ENCODE measurements around the gene TMEM82. TPM values are rescaled to one million over a fixed set of nuclear protein-coding genes. Genes with fewer than 3 reads are reported as not detected.
A peak's percentile ranks its signal among the peaks of the same experiment; 100 is the strongest.

The TMEM82 gene
- total RNA-seq, 1 donor from 2014 or later = 1.1 TPM

DNA sequence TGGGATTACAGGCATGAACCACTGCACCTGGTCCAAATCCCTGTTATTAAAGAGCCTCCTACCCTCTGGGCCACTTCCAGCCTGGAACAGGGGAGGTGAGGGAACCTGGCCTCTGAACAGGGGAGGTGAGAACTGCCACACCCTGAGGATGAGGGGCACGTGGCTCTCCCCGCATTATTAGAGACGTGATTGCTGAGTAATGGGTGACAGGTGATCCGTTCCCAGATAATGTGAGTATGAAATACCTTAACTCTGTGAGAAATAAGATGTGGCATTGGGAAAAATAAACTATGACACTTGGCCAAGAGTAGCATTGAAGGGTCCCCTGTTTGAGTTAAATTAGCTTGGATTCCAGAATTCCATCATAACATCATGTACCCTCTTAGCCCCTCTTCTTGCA, 19.9 kb upstream of the TMEM82 start:
- peaks cover 8% of the 10 kb centered on the region for H3K36me3 Mint-ChIP-seq
- no peak for DNase-seq (ENCODE audit: extremely low spot score, unreplicated experiment)
- TF ChIP-seq CTCF (conservative IDR thresholded peaks at IDR 0.05) = no peak
- H3K9me3 Mint-ChIP-seq = no peaks in the 10 kb centered on the region
- peak overlapping the region; percentile 51 for H3K27ac Mint-ChIP-seq
- H3K4me3 Mint-ChIP-seq = no peak overlapping the region
- no peaks in the 10 kb centered on the region for H3K4me1 Mint-ChIP-seq (ENCODE audit: unreplicated experiment)
- no peaks in the 10 kb centered on the region for H3K27me3 Mint-ChIP-seq

DNA sequence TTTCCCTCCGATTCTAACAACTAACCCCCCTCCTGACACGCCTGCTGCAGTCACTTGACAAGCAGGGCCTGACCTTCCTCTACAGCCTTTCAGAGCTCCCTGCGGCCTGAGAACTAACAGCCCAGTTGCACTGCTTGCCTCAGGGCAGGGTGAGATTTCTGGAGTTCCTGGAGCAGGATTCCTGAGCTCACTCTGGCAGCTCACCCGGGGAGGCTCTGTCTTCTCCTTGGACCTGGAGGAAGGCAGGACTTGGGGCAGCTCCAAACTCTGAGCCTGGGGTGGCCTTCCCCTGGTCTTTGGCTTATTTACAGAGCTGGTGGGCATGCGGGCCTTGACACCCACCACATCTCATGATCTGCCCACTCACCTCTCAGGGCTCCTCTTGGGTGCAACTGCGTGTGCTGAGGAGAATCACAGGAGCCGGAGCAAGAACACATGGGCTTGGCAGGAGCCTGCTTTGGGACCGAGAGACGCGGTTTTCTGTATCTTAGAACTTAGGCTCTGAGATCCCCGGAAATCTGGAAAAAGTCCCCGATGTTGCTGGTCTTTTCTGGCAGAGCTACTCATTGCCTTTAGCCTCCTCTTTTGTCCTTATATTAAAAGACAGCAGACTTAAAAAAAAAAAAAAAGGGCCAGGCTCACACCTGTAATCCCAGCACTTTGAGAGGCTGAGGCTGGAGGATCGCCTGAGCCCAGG, 19.3 kb upstream of the TMEM82 start:
- peaks cover 8% of the 10 kb centered on the region for H3K36me3 Mint-ChIP-seq
- no peaks in the 10 kb centered on the region for H3K27me3 Mint-ChIP-seq
- no peak for DNase-seq (ENCODE audit: extremely low spot score, unreplicated experiment)
- no peak overlapping the region for H3K4me3 Mint-ChIP-seq
- no peaks in the 10 kb centered on the region for H3K4me1 Mint-ChIP-seq (ENCODE audit: unreplicated experiment)
- TF ChIP-seq CTCF (conservative IDR thresholded peaks at IDR 0.05) = no peak
- peak overlapping the region; percentile 51 for H3K27ac Mint-ChIP-seq
- no peaks in the 10 kb centered on the region for H3K9me3 Mint-ChIP-seq

GRCh38 chr1:15723631-15724246, 18.6 kb upstream of the TMEM82 start:
- DNase-seq (ENCODE audit: extremely low spot score, unreplicated experiment) = no peak
- H3K4me1 Mint-ChIP-seq (ENCODE audit: unreplicated experiment) = no peaks in the 10 kb centered on the region
- no peaks in the 10 kb centered on the region for H3K27me3 Mint-ChIP-seq
- no peak overlapping the region for H3K27ac Mint-ChIP-seq
- H3K4me3 Mint-ChIP-seq = no peak overlapping the region
- no peaks in the 10 kb centered on the region for H3K9me3 Mint-ChIP-seq
- H3K36me3 Mint-ChIP-seq = peaks cover 8% of the 10 kb centered on the region
- TF ChIP-seq CTCF (conservative IDR thresholded peaks at IDR 0.05) = no peak

DNA sequence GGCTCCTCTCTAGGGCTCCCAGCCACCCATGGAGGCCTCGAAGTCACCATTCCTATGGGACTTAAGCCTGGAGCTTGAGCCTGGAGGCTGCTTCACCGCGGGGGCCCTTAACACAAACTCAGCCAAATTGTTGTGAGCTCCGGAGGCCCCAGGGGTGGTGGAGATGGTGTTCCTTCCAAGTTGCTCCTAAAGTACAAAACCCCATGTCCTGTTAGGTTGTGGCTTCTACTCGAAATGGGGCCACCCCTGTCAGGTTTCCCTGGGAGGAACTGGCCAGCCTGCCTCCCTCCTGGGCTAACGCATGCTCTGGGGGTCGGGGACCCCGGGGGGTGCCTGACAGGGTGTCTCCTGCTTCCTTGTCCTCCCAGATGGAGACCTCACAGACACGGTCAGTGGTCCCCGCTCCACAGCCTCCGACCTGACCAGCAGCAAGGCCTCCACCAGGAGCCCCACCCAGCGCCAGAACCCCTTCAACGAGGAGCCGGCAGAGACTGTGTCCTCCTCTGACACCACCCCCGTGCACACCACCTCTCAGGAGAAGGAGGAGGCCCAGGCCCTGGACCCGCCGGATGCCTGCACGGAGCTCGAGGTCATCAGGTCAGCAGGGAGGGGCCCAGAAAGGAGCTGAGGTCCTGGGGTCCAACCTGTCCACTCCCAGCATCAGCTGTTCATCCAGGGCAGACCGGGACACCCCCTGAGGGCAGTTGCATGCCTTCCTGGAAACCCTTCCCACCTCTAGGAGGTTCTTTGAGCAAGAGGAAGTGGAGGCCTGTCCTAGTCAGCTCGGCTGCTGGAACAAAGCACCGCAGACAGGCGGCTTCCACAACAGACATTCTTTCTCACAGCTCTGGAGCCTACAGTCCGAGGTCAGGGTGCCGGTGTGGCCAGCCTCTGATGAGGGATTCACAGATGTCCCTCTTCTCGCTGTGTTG, 17.1 kb upstream of the TMEM82 start:
- no peak for TF ChIP-seq CTCF (conservative IDR thresholded peaks at IDR 0.05)
- H3K4me3 Mint-ChIP-seq = no peak overlapping the region
- H3K9me3 Mint-ChIP-seq = no peaks in the 10 kb centered on the region
- no peak overlapping the region for H3K27ac Mint-ChIP-seq
- DNase-seq (ENCODE audit: extremely low spot score, unreplicated experiment) = no peak
- peaks cover 4% of the 10 kb centered on the region for H3K36me3 Mint-ChIP-seq
- H3K4me1 Mint-ChIP-seq (ENCODE audit: unreplicated experiment) = no peaks in the 10 kb centered on the region
- no peaks in the 10 kb centered on the region for H3K27me3 Mint-ChIP-seq

GRCh38 chr1:15726508-15726907, 15.8 kb upstream of the TMEM82 start:
- DNase-seq (ENCODE audit: extremely low spot score, unreplicated experiment) = no peak
- no peak for TF ChIP-seq CTCF (conservative IDR thresholded peaks at IDR 0.05)
- no peaks in the 10 kb centered on the region for H3K9me3 Mint-ChIP-seq
- no peak overlapping the region for H3K4me3 Mint-ChIP-seq
- no peak overlapping the region for H3K27ac Mint-ChIP-seq
- H3K36me3 Mint-ChIP-seq = peaks cover 4% of the 10 kb centered on the region
- H3K27me3 Mint-ChIP-seq = no peaks in the 10 kb centered on the region
- no peaks in the 10 kb centered on the region for H3K4me1 Mint-ChIP-seq (ENCODE audit: unreplicated experiment)
